PC-3 (cell line): ENCODE results near the gene DPH1. TPM values are rescaled to one million over a fixed set of nuclear protein-coding genes. Genes with fewer than 3 reads are reported as not detected.

ENCODE experiments used
- ATAC-seq: fragments of 200-7000 bp; cut with Tn5 transposase; 2 replicates; pipeline ENCODE4 v1.9.1; 2020; ENCODE audit warnings: mild to moderate bottlenecking, moderate library complexity
- BruUV-seq: library from RNA; stranded (reverse); fragments of 400-500 nt; replicated peaks from 2 replicates; lab custom pipeline; 2021; lab: Mats Ljungman, UMichigan
- CTCF ChIA-PET: fragments of 300-600 bp; sonication (Branson Sonifier 250); formaldehyde crosslinking; loops from one replicate; lab custom pipeline; 2022; ENCODE audit warnings: antibody characterized with exemption; lab: Charles Lee
- POLR2A ChIA-PET: fragments of 300-600 bp; sonication (Branson Sonifier 250); formaldehyde crosslinking; loops from one replicate; lab custom pipeline; 2022; ENCODE audit warnings: antibody characterized with exemption; ENCODE audit not compliant: unreplicated experiment; lab: Charles Lee
- DNase-seq: peaks from one replicate; pipeline ENCODE4 v3.0.0-alpha.2; 2015
- H2AFZ ChIP-seq: fragments of 300-600 bp; sonication (generic); 2 replicates; pipeline ENCODE4 v1.6.0; 2016; ENCODE audit warnings: antibody characterized with exemption, low read length
- H3F3A ChIP-seq: fragments of 300-600 bp; sonication (generic); one replicate; pipeline ENCODE4 v1.6.0; 2017; ENCODE audit warnings: antibody characterized with exemption, low read length, control low read depth, mild to moderate bottlenecking; ENCODE audit not compliant: unreplicated experiment
- H3K27ac ChIP-seq: fragments of 300-600 bp; sonication (generic); 2 replicates; pipeline ENCODE4 v1.5.1; 2016; ENCODE audit warnings: mild to moderate bottlenecking, low read length
- H3K27me3 ChIP-seq: fragments of 300-600 bp; sonication (generic); 2 replicates; pipeline ENCODE4 v1.6.1; 2016; ENCODE audit warnings: low read length, mixed read lengths
- H3K36me3 ChIP-seq: fragments of 300-600 bp; sonication (generic); 2 replicates; pipeline ENCODE4 v1.6.1; 2016; ENCODE audit warnings: low read depth, mixed run types, low read length, mixed read lengths
- H3K4me1 ChIP-seq: fragments of 300-600 bp; sonication (generic); 2 replicates; pipeline ENCODE4 v1.5.1; 2016; ENCODE audit warnings: low read length; ENCODE audit not compliant: insufficient read depth
- H3K4me2 ChIP-seq: fragments of 300-600 bp; sonication (generic); 2 replicates; pipeline ENCODE4 v1.6.0; 2016; ENCODE audit warnings: low read length
- H3K4me3 ChIP-seq: fragments of 300-600 bp; sonication (generic); 2 replicates; pipeline ENCODE4 v1.5.1; 2016; ENCODE audit warnings: mild to moderate bottlenecking, low read length, mixed read lengths
- H3K79me2 ChIP-seq: fragments of 300-600 bp; sonication (generic); 2 replicates; pipeline ENCODE4 v1.6.1; 2017; ENCODE audit warnings: low read length, mixed read lengths
- H3K9ac ChIP-seq: fragments of 300-600 bp; sonication (generic); 2 replicates; pipeline ENCODE4 v1.6.0; 2016; ENCODE audit warnings: mild to moderate bottlenecking, low read length
- H3K9me2 ChIP-seq: fragments of 300-600 bp; sonication (generic); replicated peaks from 2 replicates; pipeline ENCODE4 v1.6.1; 2016; ENCODE audit warnings: mixed run types, low read length, mixed read lengths
- H3K9me3 ChIP-seq: fragments of 300-600 bp; sonication (generic); 2 replicates; pipeline ENCODE4 v1.6.1; 2016; ENCODE audit warnings: low read length, mixed read lengths
- H4K20me1 ChIP-seq: fragments of 300-600 bp; sonication (generic); 2 replicates; pipeline ENCODE4 v1.6.1; 2016; ENCODE audit warnings: low read length, mixed read lengths
- CTCF ChIP-seq: fragments of 300-600 bp; sonication (generic); conservative IDR thresholded peaks from 2 replicates; pipeline ENCODE4 v1.5.1; 2017; ENCODE audit warnings: antibody characterized with exemption, low read depth, mild to moderate bottlenecking, low read length
- EZH2 ChIP-seq: fragments of 300-600 bp; sonication (generic); IDR thresholded peaks from one replicate; pipeline ENCODE4 v1.6.1; 2017; ENCODE audit warnings: antibody characterized with exemption, mild to moderate bottlenecking, low read length; ENCODE audit not compliant: unreplicated experiment
- EZH2phosphoT487 ChIP-seq: fragments of 300-600 bp; sonication (generic); IDR thresholded peaks from 2 replicates; pipeline ENCODE4 v1.6.1; 2018; ENCODE audit warnings: mild to moderate bottlenecking, antibody characterized with exemption, low read length, borderline replicate concordance
- intact Hi-C: fragments of 100-400 bp; cut with micrococcal nuclease; formaldehyde crosslinking; loops from 2 replicates; pipeline ENCODE4 v1.9.0; 2023
- total RNA-seq: library from RNA; depleted of rRNA; stranded (reverse); fragments of >200 nt; gene quantifications from 2 replicates; pipeline ENCODE4 v1.2.3, GENCODE V29; 2014

The DPH1 gene
- total RNA-seq, 1 experiment from 2014 or later: 47.9 TPM

GRCh38 chr17:2049333-2050299 lies 19.7 kb downstream of the DPH1 start:
- DNase-seq: peak; percentile 61

GRCh38 chr17:2050300-2051060 lies 20.5 kb downstream of the DPH1 start:
- Histone ChIP-seq H3K4me2 (peak overlapping the region; percentile 73), H3K27me3 (no peaks in the 10 kb centered on the region), H3K9me2 (no peaks in the 10 kb centered on the region), H3K79me2 (no peaks in the 10 kb centered on the region), H3F3A (no peaks in the 10 kb centered on the region), H3K4me1 (peaks cover 11% of the 10 kb centered on the region), H3K9ac (no peak overlapping the region), H3K9me3 (no peaks in the 10 kb centered on the region), H2AFZ (no peak overlapping the region), H3K36me3 (no peaks in the 10 kb centered on the region), H4K20me1 (no peaks in the 10 kb centered on the region), H3K4me3 (peak overlapping the region; percentile 51), H3K27ac (no peak overlapping the region)
- intact Hi-C loops: no loop called here
- BruUV-seq: no TSS peak
- ChIA-PET CTCF (interaction anchor here (0.7 kb wide), 1 partner anchor 133 kb away, joined by 3 read pairs; no protein-coding TSS in a partner anchor), POLR2A (interaction anchor here (0.6 kb wide), 1 partner anchor 18 kb away, joined by 3 read pairs; no protein-coding TSS in a partner anchor)
- no peak for TF ChIP-seq CTCF
- TF ChIP-seq EZH2phosphoT487: no peak
- TF ChIP-seq EZH2: no peak
- DNase-seq (peak; percentile 45), ATAC-seq (no peak)

More at GRCh38 chr17:2049333-2050299, 19.7 kb downstream of the DPH1 start:
- CTCF ChIA-PET: no interaction called here
- H3K9me3 ChIP-seq: no peaks in the 10 kb centered on the region
- ATAC-seq: peak; percentile 56
- no peaks in the 10 kb centered on the region for H3K79me2 ChIP-seq
- no peaks in the 10 kb centered on the region for H3K36me3 ChIP-seq
- TF ChIP-seq CTCF: no peak
- no peaks in the 10 kb centered on the region for H3K27me3 ChIP-seq
- H4K20me1 ChIP-seq: no peaks in the 10 kb centered on the region
- no peaks in the 10 kb centered on the region for H3K9me2 ChIP-seq
- no peaks in the 10 kb centered on the region for H3F3A ChIP-seq
- peak overlapping the region; percentile 66 for H3K9ac ChIP-seq
- peak overlapping the region; percentile 84 for H3K4me2 ChIP-seq
- peaks cover 11% of the 10 kb centered on the region for H3K4me1 ChIP-seq
- H3K4me3 ChIP-seq: peak overlapping the region; percentile 67
- intact Hi-C loops: no loop called here
- H3K27ac ChIP-seq: no peak overlapping the region
- POLR2A ChIA-PET: no interaction called here
- BruUV-seq: TSS peak; percentile 53
- H2AFZ ChIP-seq: peak overlapping the region; percentile 74
